GM12878 (cell line): ENCODE measurements around the gene RAET1E. TPM values are rescaled to one million over a fixed set of nuclear protein-coding genes. Genes with fewer than 3 reads are reported as not detected.

Experiments used
- ATAC-seq: fragments of 200-7000 bp; cut with Tn5 transposase; 3 replicates; pipeline ENCODE4 v1.9.1; 2020; ENCODE audit warnings: mild to moderate bottlenecking, moderate library complexity
- BruUV-seq: library from RNA; stranded (reverse); fragments of 400-500 nt; replicated peaks from 2 replicates; lab custom pipeline; 2021; lab: Mats Ljungman, UMichigan
- CTCF ChIA-PET: fragments of 300-600 bp; sonication (Branson Sonifier 250); formaldehyde crosslinking; extraction: SDS; loops from one replicate; lab custom pipeline; 2021; ENCODE audit warnings: inconsistent platforms; lab: Yijun Ruan, JAX
- POLR2A ChIA-PET: fragments of 350-600 bp; formaldehyde crosslinking; extraction: SDS; loops from one replicate; lab custom pipeline; 2021; ENCODE audit warnings: inconsistent platforms; lab: Charles Lee
- RAD21 ChIA-PET: fragments of 300-600 bp; sonication (Branson Sonifier 250); formaldehyde crosslinking; loops from one replicate; lab custom pipeline; 2023; ENCODE audit warnings: antibody characterized with exemption; ENCODE audit not compliant: unreplicated experiment; lab: Charles Lee
- SMC1A ChIA-PET: fragments of 300-600 bp; sonication (Branson Sonifier 250); formaldehyde crosslinking; loops from one replicate; lab custom pipeline; 2023; ENCODE audit not compliant: unreplicated experiment, uncharacterized antibody; lab: Charles Lee
- DNase-seq: peaks from one replicate; pipeline ENCODE4 v3.0.0-alpha.2; 2011; ENCODE audit warnings: low read depth, low spot score
- FAIRE-seq: peaks from 3 replicates; lab custom pipeline; 2011; peaks lifted over from hg19 to GRCh38; lab: Jason Lieb, UNC
- H2AFZ ChIP-seq: 2 replicates; pipeline ENCODE4 v1.6.0; 2011; ENCODE audit warnings: low read depth, low read length, control low read depth; ENCODE audit not compliant: control insufficient read depth
- H3K27ac ChIP-seq: 2 replicates; pipeline ENCODE4 v1.5.1; 2011; ENCODE audit warnings: control low read depth; ENCODE audit not compliant: control insufficient read depth, insufficient read depth
- H3K27me3 ChIP-seq, 2 experiments: replicated peaks in 1 of 2; 2 replicates each; pipeline versions ENCODE4 v1.6.0 to v1.6.1; 2011; ENCODE audit warnings: low read length in 1 of 2; ENCODE audit not compliant: control insufficient read depth in 2 of 2, insufficient read depth in 2 of 2
- H3K36me3 ChIP-seq, 2 experiments: 2 replicates each; pipeline ENCODE4 v1.5.1; 2011; ENCODE audit warnings: low read length in 1 of 2; ENCODE audit not compliant: control insufficient read depth in 2 of 2, insufficient read depth in 2 of 2
- H3K4me1 ChIP-seq: 2 replicates; pipeline ENCODE4 v1.6.1; 2011; ENCODE audit warnings: mild to moderate bottlenecking, low read length, moderate library complexity, mixed read lengths; ENCODE audit not compliant: control insufficient read depth, insufficient read depth
- H3K4me2 ChIP-seq: 2 replicates; pipeline ENCODE4 v1.6.0; 2011; ENCODE audit warnings: control low read depth; ENCODE audit not compliant: control insufficient read depth, insufficient read depth
- H3K4me3 ChIP-seq: fragments of 200-600 bp; sonication (generic); 2 replicates; pipeline ENCODE4 v1.5.1; 2016
- H3K79me2 ChIP-seq: 2 replicates; pipeline ENCODE4 v1.6.0; 2011; ENCODE audit warnings: low read length; ENCODE audit not compliant: control insufficient read depth, insufficient read depth
- H3K9ac ChIP-seq: 2 replicates; pipeline ENCODE4 v1.8.0; 2011; ENCODE audit warnings: low read length, control low read depth, mixed read lengths; ENCODE audit not compliant: control insufficient read depth, insufficient read depth
- H3K9me3 ChIP-seq: replicated peaks from 3 replicates; pipeline ENCODE4 v1.5.1; 2011; ENCODE audit warnings: mild to moderate bottlenecking, low read length; ENCODE audit not compliant: control insufficient read depth, insufficient read depth
- H4K20me1 ChIP-seq: 2 replicates; pipeline ENCODE4 v1.6.0; 2011; ENCODE audit not compliant: control insufficient read depth, insufficient read depth
- BCLAF1 ChIP-seq: fragments of 450-650 bp; IDR thresholded peaks from 2 replicates; pipeline ENCODE4 v1.6.1; 2017; ENCODE audit warnings: antibody characterized with exemption, mild to moderate bottlenecking, moderate library complexity
- CHD4 ChIP-seq: fragments of 200-600 bp; sonication (generic); IDR thresholded peaks from 2 replicates; pipeline ENCODE4 v1.6.1; 2016; ENCODE audit warnings: mild to moderate bottlenecking
- DPF2 ChIP-seq: fragments of 450-650 bp; IDR thresholded peaks from 2 replicates; pipeline ENCODE4 v1.6.1; 2017; ENCODE audit warnings: mild to moderate bottlenecking
- GATAD2B ChIP-seq: fragments of 450-650 bp; conservative IDR thresholded peaks from 2 replicates; pipeline ENCODE4 v1.6.1; 2017; ENCODE audit warnings: low read depth, mild to moderate bottlenecking, moderate library complexity
- LARP7 ChIP-seq: fragments of 450-650 bp; IDR thresholded peaks from 2 replicates; pipeline ENCODE4 v1.6.1; 2017; ENCODE audit warnings: mild to moderate bottlenecking
- MYB ChIP-seq: fragments of 150-350 bp; IDR thresholded peaks from 2 replicates; pipeline ENCODE4 v1.6.1; 2014; ENCODE audit warnings: mild to moderate bottlenecking, low read depth, low read length, borderline replicate concordance
- POLR2A ChIP-seq: IDR thresholded peaks from 2 replicates; pipeline ENCODE4 v1.6.1; 2011; ENCODE audit warnings: low read depth, mild to moderate bottlenecking, low read length
- SMC3 ChIP-seq: IDR thresholded peaks from 2 replicates; pipeline ENCODE4 v1.6.1; 2011; ENCODE audit warnings: low read length, improper control_type of control experiment, borderline replicate concordance
- SREBF2 ChIP-seq: IDR thresholded peaks from 2 replicates; pipeline ENCODE4 v1.6.1; 2012; ENCODE audit warnings: mild to moderate bottlenecking, low read length
- STAT1 ChIP-seq: fragments of 450-650 bp; conservative IDR thresholded peaks from 2 replicates; pipeline ENCODE4 v1.6.1; 2014; ENCODE audit warnings: antibody characterized with exemption, mild to moderate bottlenecking
- TBL1XR1 ChIP-seq: IDR thresholded peaks from 2 replicates; pipeline ENCODE4 v1.6.1; 2012; ENCODE audit warnings: low read depth, low read length, improper control_type of control experiment
- TCF7 ChIP-seq: IDR thresholded peaks from 2 replicates; pipeline ENCODE4 v1.6.1; 2014; ENCODE audit warnings: antibody characterized with exemption, borderline replicate concordance
- WRNIP1 ChIP-seq: IDR thresholded peaks from 2 replicates; pipeline ENCODE4 v1.6.1; 2011; ENCODE audit warnings: low read depth, low read length, improper control_type of control experiment, borderline replicate concordance
- WGBS: methylation state at CpG from one replicate; pipeline ENCODE4 v1.1.6; 2016; ENCODE audit warnings: low lambda C conversion rate; ENCODE audit not compliant: insufficient replicate concordance, insufficient coverage; ENCODE audit errors: missing lambda C conversion rate; 5-methylcytosine and 5-hydroxymethylcytosine counted together
- in situ Hi-C: fragments of 300-500 bp; cut with MboI; formaldehyde crosslinking; loops from 9 replicates; pipeline ENCODE4 v1.14.3; 2018; ENCODE audit warnings: mixed read lengths
- intact Hi-C: fragments of 100-400 bp; cut with micrococcal nuclease; formaldehyde crosslinking; loops from one replicate; pipeline ENCODE4 v1.14.2; 2022; ENCODE audit not compliant: unreplicated experiment
- polyA plus RNA-seq, 11 experiments: library from polyadenylated mRNA; depleted of rRNA in 4 of 11; unstranded in 6 of 11; stranded (reverse) in 5 of 11; fragments of >200 nt; fragmentation: Nextera tagmentation in 4 of 11; fragmentation: Illumina TruSeq in 1 of 11; extraction: Ambion mirVana in 4 of 11; extraction: Trizol in 1 of 11; gene quantifications; 1 replicate in 1 of 11; 2 replicates in 10 of 11; pipeline versions ENCODE4 v1.2.1 to v1.2.3, GENCODE V29; 2011 to 2016; ENCODE audit warnings: inconsistent platforms in 2 of 11, missing spikeins in 2 of 11, low read depth in 1 of 11
- total RNA-seq, 4 experiments: library from RNA; depleted of rRNA in 3 of 4; stranded (reverse); fragments of >200 nt in 3 of 4; fragmentation: Illumina TruSeq in 1 of 4; extraction: Trizol in 1 of 4; gene quantifications; 2 replicates each; pipeline versions ENCODE4 v1.2.1 to v1.2.3, GENCODE V29; 2013 to 2021
- TF ChIP-seq, protein P1 (sequence below): IDR thresholded peaks from 2 replicates; pipeline ENCODE4 v1.6.1; 2011; ENCODE audit warnings: low read depth, mild to moderate bottlenecking, low read length, moderate library complexity, borderline replicate concordance; ENCODE audit errors: extremely low read depth
- TF ChIP-seq, protein P2 (sequence below): IDR thresholded peaks from 2 replicates; pipeline ENCODE4 v1.6.1; 2011; ENCODE audit warnings: low read depth, low read length, improper control_type of control experiment, borderline replicate concordance
- TF ChIP-seq, protein P3 (sequence below): fragments of 450-650 bp; formaldehyde crosslinking; IDR thresholded peaks from 2 replicates; pipeline ENCODE4 v1.5.0; 2022; ENCODE audit warnings: mild to moderate bottlenecking, missing genetic modification characterization

The RAET1E gene
- total and polyA plus RNA-seq, 10 of the 15 experiments (the other 5 are each of a cell fraction or from before 2014, with no cell fraction given), result not detected

DNA sequence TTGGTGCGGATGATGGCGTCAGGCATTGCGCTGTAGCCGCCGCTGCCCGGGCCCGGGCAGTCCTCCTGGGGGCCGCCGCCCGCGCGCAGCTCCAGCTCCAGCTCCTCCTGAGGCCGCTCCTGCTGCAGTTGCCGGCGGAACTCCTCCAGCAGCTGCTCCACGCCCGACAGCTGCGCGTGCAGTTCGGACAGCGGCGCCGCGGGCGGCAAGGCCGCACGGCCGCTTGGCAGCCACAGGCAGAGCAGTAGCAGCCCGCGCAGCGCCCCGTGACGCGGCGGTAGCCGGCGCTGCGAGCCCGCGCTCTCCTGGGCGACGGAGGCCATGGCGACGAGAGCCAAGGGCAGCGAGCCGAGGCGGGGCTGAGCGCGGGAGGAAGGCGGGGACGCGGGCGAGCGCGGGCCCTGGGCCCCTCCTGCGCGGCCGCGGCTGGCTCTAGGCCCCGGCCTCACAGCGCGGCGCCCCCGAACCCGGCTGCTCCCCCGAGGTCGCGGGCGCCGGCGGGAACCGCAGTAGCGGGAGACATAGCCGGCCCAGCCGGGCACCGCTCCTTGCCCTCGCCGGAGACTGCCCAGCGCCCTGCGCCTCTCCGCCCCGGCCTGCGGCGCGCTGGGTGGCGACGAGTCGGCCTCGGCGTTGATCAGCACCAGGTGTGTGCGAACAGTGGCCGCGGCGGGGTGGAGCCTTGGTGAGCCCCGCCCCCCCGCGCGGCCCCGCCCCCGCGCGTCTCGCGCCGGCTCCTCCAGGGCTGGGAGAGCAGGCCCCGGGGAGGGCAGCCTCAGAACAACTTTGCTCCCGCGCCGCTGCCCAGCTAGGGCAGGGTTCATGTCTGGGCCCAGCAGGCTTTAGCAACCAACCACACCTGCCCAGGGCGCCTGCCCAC is 34.0 kb downstream of the RAET1E start, which contains the start of gene LRP11:
TSS of gene LRP11 (minus strand) at position 662 of the 880 bp plus-strand sequence. CDS start at position 323, 339 bp downstream.
- intact Hi-C loops, result loop anchor here (10.0 kb wide), 1 partner anchor 139 kb away; no protein-coding TSS in a partner anchor
- peak within 1 kb of the TSS; percentile 90 for H3K4me2 ChIP-seq
- no peak for DNase-seq
- under 1% methylated on average over 75 of the region's 110 CpGs for WGBS
- peaks cover 5 to 12% of the 10 kb centered on the region in 2 experiments for H3K27me3 ChIP-seq
- no peaks in the 10 kb centered on the region for H3K79me2 ChIP-seq
- no peaks in the 10 kb centered on the region for H3K36me3 ChIP-seq
- H3K4me3 ChIP-seq, result peak within 1 kb of the TSS; percentile 51
- ChIA-PET CTCF (interaction anchor here (0.6 to 2.0 kb wide), 2 partner anchors 28 to 433 kb away, joined by 3 to 9 read pairs; no protein-coding TSS in a partner anchor), SMC1A (no interaction called here), POLR2A (no interaction called here), RAD21 (no interaction called here)
- no peaks in the 10 kb centered on the region for H4K20me1 ChIP-seq
- no peak within 1 kb of the TSS for H3K27ac ChIP-seq
- peak; percentile 95 for ATAC-seq
- H3K4me1 ChIP-seq, result no peaks in the 10 kb centered on the region; the same call in 1 of the 2 replicates
- no TSS peak for BruUV-seq
- in situ Hi-C loops, result no loop called here
- H3K9me3 ChIP-seq, result no peaks in the 10 kb centered on the region; the same call in 2 of the 3 replicates
- no peak within 1 kb of the TSS for H3K9ac ChIP-seq
- FAIRE-seq, result no peak
- peak within 1 kb of the TSS; percentile 61 for H2AFZ ChIP-seq
- TF ChIP-seq MYB (no peak), SREBF2 (no peak), LARP7 (peak; percentile 61; the same call in 1 of the 2 replicates), SMC3 (no peak), STAT1 (no peak), POLR2A (peak; percentile 24; the same call in 1 of the 2 replicates), CHD4 (no peak), TBL1XR1 (no peak), TCF7 (no peak), BCLAF1 (no peak), GATAD2B (peak; percentile 49), WRNIP1 (no peak), DPF2 (0 out of 2 replicates have a peak, but pooled peaks have one; percentile 40)
- TF ChIP-seq, protein P1, sequence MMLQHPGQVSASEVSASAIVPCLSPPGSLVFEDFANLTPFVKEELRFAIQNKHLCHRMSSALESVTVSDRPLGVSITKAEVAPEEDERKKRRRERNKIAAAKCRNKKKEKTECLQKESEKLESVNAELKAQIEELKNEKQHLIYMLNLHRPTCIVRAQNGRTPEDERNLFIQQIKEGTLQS, result no peak
- TF ChIP-seq, protein P2, sequence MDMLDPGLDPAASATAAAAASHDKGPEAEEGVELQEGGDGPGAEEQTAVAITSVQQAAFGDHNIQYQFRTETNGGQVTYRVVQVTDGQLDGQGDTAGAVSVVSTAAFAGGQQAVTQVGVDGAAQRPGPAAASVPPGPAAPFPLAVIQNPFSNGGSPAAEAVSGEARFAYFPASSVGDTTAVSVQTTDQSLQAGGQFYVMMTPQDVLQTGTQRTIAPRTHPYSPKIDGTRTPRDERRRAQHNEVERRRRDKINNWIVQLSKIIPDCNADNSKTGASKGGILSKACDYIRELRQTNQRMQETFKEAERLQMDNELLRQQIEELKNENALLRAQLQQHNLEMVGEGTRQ, result no peak
- TF ChIP-seq, protein P3, sequence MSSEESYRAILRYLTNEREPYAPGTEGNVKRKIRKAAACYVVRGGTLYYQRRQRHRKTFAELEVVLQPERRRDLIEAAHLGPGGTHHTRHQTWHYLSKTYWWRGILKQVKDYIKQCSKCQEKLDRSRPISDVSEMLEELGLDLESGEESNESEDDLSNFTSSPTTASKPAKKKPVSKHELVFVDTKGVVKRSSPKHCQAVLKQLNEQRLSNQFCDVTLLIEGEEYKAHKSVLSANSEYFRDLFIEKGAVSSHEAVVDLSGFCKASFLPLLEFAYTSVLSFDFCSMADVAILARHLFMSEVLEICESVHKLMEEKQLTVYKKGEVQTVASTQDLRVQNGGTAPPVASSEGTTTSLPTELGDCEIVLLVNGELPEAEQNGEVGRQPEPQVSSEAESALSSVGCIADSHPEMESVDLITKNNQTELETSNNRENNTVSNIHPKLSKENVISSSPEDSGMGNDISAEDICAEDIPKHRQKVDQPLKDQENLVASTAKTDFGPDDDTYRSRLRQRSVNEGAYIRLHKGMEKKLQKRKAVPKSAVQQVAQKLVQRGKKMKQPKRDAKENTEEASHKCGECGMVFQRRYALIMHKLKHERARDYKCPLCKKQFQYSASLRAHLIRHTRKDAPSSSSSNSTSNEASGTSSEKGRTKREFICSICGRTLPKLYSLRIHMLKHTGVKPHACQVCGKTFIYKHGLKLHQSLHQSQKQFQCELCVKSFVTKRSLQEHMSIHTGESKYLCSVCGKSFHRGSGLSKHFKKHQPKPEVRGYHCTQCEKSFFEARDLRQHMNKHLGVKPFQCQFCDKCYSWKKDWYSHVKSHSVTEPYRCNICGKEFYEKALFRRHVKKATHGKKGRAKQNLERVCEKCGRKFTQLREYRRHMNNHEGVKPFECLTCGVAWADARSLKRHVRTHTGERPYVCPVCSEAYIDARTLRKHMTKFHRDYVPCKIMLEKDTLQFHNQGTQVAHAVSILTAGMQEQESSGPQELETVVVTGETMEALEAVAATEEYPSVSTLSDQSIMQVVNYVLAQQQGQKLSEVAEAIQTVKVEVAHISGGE (CRISPR knock-in tag), result no peak
